COLO668 (cell line): ENCODE results near the gene DHX40.
A peak's percentile ranks its signal among the peaks of the same experiment; 100 is the strongest.
"Not testable (repeated sequence)": the region's sequence is repeated elsewhere in the genome, so short reads cannot be mapped to it uniquely, and the experiment has no call there.

Source experiments
- DNase-seq: peaks from one replicate; lab custom pipeline; 2025; ENCODE audit not compliant: unreplicated experiment; lab: John Stamatoyannopoulos, UW

The DHX40 gene, protein sequence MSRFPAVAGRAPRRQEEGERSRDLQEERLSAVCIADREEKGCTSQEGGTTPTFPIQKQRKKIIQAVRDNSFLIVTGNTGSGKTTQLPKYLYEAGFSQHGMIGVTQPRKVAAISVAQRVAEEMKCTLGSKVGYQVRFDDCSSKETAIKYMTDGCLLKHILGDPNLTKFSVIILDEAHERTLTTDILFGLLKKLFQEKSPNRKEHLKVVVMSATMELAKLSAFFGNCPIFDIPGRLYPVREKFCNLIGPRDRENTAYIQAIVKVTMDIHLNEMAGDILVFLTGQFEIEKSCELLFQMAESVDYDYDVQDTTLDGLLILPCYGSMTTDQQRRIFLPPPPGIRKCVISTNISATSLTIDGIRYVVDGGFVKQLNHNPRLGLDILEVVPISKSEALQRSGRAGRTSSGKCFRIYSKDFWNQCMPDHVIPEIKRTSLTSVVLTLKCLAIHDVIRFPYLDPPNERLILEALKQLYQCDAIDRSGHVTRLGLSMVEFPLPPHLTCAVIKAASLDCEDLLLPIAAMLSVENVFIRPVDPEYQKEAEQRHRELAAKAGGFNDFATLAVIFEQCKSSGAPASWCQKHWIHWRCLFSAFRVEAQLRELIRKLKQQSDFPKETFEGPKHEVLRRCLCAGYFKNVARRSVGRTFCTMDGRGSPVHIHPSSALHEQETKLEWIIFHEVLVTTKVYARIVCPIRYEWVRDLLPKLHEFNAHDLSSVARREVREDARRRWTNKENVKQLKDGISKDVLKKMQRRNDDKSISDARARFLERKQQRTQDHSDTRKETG

DNA sequence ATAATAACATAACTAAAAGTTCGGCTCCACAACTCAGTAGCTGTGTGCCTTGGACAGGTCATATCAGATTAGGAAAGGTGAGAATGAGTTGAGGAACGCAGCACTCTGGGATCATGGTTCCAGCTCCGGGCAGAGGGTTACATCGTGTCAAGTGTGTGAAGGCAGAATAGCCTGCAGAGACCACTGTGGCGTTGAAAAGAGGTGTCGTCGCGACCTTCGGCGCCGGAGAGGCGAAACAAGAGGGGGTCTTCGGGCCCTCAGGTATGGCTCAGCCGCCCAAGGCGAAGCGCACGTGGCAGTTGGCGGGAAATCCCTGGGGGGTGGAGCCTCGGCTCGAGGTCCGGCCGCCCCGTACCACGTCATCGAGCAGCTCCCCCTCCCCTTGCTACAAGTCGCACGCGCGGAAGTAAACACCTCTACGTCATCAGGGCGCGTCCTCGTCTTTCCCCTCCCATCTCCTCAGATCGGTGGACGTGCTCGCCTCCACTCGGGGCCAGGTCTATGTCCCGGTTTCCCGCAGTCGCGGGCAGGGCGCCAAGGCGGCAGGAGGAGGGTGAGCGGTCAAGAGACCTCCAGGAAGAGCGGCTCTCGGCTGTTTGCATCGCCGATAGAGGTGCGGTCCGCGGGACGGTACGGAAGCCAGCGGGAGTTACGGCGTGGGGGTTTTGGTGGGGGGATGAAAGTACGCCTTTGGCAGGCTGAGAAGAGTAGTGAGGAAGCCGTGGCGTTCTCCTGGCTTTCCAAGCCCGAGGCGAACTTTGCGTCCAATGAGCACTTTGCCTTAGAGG, at the start of gene DHX40:
DHX40 (plus strand) TSS at position 440 of the 788 bp plus-strand sequence; CDS start at position 502, 62 bp downstream.
- DNase-seq = peak; percentile 87

- DNase-seq = no peak
These were observed 49.0 kb upstream of the DHX40 start for GRCh38 chr17:59516451-59516850.

- no peak for DNase-seq
These were observed 46.3 kb upstream of the DHX40 start for GRCh38 chr17:59519132-59519531.

- no peak for DNase-seq
These were observed 45.2 kb upstream of the DHX40 start for GRCh38 chr17:59520251-59520650.

DNA sequence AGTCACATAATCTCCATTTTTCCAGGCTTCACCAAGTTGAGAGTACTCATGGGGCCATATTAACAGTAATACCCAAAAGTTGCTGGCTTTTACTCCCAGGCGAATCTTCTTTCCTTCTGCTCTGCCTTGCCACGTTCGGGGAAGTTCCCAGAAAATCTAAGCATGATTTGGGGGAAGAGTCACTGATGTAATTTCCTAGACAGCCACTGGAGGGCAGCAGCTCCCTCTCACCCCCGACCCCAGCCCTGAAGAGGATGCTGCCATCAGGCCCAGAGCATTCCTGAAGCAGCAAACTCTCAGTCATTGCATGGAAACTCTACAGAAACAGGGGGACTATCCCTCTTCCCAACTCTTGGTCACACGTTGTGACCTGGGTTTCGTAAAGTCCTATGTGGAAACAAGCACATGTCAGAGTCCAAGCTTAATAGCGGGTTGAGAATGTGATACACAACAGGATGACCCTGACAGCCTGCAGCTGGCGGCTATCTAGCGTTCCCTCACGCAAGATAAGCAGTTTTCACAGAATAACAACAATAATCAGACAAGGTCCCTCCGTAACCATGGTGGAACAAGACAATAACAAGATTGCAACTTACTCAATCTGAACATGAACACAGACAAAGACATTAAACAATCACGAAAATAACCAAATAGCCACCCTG, 43.8 kb upstream of the DHX40 start:
- DNase-seq = peak; percentile 35

- DNase-seq = not testable (repeated sequence)
These were observed 40.5 kb upstream of the DHX40 start for GRCh38 chr17:59524930-59525329.

DNA sequence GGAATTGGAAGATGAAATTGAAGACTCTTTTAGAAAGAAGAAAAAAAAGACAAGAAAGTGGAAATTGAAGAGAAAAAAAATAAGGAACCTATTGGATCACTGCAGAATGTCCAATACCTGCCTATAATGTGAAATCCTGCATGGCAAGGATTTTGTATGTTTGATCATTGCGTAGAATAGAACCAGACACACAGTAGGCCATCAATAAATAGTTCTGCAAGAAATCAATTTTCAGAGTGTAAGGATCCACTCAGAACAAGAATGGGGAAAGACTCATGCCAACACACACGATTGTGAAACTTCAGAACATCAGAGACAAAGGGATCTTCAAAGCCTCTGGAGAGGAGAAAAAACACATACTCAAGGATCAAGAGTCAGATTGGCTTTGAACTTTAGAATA, 39.7 kb upstream of the DHX40 start:
- no peak for DNase-seq

GRCh38 chr17:59526451-59526850, 39.0 kb upstream of the DHX40 start:
- no peak for DNase-seq

DNA sequence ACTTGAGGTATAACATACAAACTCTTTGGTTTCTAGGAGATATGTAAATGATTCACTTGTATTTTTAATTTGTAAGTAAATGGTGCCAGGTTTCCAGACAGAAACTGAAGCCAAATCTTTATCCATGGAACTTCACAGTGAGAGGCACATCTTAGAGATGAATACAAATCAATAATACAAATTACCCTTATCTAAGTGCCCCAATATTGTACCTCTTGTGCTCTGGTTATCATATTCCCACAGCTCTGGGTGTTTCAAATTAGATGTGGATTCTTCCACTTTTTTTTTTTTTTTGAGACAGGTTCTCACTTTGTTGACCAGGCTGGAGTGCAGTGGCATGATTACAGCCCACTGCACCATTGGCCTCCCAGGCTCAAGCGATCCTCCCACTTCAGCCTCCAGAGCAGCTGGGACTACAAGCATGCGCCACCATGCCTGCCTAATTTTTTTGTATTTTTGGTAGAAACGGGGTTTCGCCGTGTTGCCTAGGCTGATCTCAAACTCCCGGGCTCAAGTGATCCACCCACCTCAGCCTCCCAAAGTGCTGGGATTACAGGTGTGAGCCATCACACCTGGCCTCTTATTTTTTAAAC, 38.0 kb upstream of the DHX40 start:
- DNase-seq = no peak

DNA sequence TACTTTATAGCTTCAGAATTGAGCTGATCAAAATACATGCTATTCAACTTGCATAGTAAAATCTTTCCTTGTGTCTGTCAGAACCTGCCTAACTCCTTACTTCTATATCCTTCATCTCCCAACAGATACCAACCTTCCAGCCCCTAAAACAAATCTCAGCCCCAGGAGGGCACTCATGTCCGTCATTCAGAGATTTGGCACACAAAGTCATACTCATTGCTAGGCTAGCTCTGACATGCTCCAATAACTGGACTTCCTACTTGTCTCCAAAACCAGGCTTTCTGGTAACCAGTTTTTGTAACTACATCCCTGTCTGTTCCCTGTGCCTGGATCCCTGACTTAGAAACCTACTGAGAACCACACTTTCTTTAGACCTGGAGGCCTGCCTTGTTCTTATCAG, 37.5 kb upstream of the DHX40 start:
- no peak for DNase-seq

DNA sequence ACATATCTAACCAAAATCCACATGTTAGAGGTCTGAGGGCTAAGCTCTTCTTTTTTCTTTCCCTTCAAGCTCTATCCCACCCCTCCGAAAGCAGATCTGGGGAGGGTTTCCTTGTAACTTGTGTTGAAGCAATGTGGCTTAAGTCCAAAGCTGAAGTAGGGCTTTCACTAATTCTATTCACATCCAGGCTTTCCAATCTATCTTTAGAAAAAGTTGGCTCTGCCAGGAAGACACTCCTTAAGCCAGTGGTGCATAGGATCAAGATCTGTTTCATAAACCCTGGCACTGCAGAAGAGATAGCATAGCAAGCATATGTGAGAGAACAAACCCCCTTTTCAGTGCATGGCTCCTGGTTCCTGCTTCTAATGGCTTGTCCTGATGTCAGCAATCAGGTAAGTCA, 34.9 kb upstream of the DHX40 start:
- no peak for DNase-seq

DNA sequence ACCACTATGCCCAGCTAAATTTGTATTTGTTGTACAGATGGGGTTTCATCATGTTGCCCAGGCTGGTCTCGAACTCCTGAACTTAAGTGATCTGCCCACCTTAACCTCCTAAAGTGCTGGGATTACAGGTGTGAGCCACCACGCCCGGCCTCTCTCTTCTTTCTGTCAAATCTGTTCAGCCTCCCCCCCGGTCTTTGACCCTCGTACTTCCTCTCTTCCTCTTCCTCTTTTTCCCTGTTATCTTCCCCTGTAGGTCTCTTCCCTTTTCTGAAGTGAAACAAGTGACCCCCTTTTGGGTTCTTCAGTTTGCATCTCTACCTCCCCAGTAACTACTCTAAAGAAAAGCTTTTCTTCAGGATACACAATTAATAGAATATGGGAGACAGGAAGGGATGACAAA, 31.7 kb upstream of the DHX40 start:
- no peak for DNase-seq

DNA sequence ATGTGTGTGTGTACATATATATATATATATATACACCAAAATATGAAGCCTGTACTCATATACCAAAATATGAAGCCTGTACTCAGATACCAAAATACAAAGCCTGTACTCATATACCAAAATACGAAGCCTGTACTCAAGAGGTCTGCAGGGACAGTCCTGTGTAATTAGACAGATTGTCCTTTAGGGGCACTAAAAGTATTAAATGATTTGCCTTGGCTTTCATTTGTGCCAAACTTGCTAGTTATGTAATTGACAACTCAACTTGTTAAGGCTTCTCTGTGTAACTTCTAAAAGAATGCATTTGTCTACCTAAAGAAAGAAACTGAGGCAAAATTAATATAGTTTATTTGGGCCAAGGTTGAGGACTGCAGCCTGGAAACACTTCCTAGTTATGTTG, 30.8 kb upstream of the DHX40 start:
- no peak for DNase-seq

GRCh38 chr17:59538195-59538909, 27.1 kb upstream of the DHX40 start:
- no peak for DNase-seq

GRCh38 chr17:59542960-59543635, 22.3 kb upstream of the DHX40 start:
- DNase-seq = no peak

DNA sequence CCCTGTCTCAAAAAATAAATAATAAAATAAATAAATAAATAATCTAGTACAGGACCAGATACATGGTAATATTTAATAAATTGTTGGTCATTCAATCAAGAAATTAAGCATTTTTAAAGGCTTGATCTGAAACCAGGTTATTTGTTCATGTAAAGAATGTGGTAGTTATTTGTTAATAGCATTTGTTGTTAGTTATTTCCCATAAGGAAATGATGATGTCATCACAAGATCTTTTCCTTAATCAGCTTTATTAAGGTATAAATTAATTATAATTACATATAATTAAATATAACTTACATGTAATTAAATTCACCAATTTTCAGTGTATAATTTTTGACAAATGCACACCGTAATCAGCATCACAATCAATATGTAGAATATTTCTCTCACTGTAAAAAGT, 19.5 kb upstream of the DHX40 start:
- DNase-seq = no peak

DNA sequence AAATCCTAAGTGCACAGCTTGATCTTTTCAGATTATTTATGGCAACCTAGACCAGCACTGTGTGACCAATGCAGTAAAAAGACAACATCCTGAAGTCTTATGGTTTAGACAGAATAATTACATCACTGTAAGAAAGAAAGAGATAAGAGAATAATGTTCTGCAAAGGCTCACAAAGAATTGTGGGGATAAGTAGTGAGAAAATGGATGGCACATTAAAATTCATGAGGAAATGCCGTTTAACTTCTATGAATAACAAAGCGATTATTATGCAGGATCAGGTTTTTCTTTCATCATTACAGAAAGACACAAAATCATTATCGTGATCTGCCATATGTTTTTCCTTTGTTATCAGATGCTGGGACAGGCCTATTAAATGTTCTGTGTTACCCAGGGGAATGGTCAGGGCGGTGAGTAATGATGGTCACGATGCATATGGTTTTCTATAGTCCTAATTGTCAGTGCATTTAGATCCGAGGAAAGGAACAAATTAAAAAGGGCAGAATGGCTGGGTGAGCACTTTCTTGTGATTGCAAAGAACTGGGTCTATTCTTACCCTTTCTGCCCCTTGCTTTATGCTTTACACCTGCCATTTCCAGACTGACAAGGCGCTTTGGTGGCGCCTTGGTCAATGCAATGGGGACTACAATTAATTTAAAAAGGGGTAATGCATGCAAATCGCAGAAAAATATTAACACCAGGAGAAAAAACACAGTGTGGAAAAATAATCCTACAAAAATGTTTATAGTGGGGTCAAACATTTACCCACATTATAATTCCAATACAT, 18.1 kb upstream of the DHX40 start:
- DNase-seq = no peak

- DNase-seq = not testable (repeated sequence)
These were observed 16.4 kb upstream of the DHX40 start for GRCh38 chr17:59548985-59549384.

DNA sequence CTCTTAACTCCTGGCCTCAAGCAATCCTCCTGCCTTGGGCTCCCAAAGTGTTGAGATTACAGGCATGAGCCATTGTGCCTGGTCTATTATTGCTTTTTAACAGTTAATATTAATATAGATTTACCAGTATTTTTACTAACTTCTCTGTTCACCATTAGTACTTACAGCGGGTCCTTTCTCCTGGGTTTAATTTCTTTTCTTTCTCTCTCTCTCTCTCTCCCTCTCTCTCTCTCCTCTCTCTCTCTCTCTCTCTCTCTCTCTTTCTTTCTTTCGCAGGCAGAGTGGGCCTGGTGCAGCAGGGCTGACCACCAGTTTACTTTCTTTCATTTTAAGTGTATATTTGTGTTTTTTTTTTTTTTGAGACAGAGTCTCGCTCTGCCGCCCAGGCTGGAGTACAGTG, 14.7 kb upstream of the DHX40 start:
- no peak for DNase-seq
